ENCODE data around the gene CCDC107. TPM values are rescaled to one million over a fixed set of nuclear protein-coding genes. Genes with fewer than 3 reads are reported as not detected.

The CCDC107 gene
- total and polyA plus RNA-seq, 2 experiments from 2014 or later: 6.9 to 18.4 TPM

GRCh38 chr9:35609001-35609819, 48.9 kb upstream of the CCDC107 start (continued):
- TF ChIP-seq REST (IDR thresholded peaks at IDR 0.05; ENCODE audit: unreplicated experiment) (no peak), ETS1 (IDR thresholded peaks at IDR 0.05) (no peak), CTCF (conservative IDR thresholded peaks at IDR 0.05; ENCODE audit: low read depth in 2 of 2) (no peak), EZH2 (IDR thresholded peaks at IDR 0.05; ENCODE audit: low read depth, unreplicated experiment) (no peak), CREB1 (CRISPR knock-in tag; IDR thresholded peaks at IDR 0.05; ENCODE audit: low read depth) (no peak), ZNF331 (CRISPR knock-in tag; IDR thresholded peaks at IDR 0.05; ENCODE audit: low read depth) (no peak), EZH2phosphoT487 (IDR thresholded peaks at IDR 0.05; ENCODE audit: unreplicated experiment) (no peak), JUNB (IDR thresholded peaks at IDR 0.05; ENCODE audit: unreplicated experiment) (no peak), STAT1 (IDR thresholded peaks at IDR 0.05; ENCODE audit: unreplicated experiment) (no peak), ZNF114 (CRISPR knock-in tag; IDR thresholded peaks at IDR 0.05) (no peak)

DNA sequence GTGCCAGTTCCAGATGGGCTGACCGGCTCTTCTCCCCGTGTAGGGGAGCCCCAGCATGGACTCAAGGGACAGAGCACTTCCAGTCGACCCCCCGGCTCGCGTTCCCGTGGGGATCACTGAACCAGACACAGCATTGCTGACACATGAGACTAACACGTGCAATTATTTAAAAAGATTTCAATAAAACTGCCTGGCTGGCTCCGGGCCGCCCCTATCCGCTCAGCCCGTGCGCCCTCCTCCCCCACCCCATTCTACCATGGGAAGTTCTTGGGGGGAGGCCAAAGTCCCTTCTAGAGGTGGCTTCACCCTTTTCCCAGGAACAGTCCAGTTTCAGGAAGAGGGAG, 48.3 kb upstream of the CCDC107 start:
- TF ChIP-seq ZNF114 (CRISPR knock-in tag; IDR thresholded peaks at IDR 0.05): no peak
- no peak for TF ChIP-seq EZH2 (IDR thresholded peaks at IDR 0.05; ENCODE audit: low read depth, unreplicated experiment)
- TF ChIP-seq REST (IDR thresholded peaks at IDR 0.05; ENCODE audit: unreplicated experiment): no peak
- TF ChIP-seq NANOG (IDR thresholded peaks at IDR 0.05; ENCODE audit: borderline replicate concordance): no peak
- TF ChIP-seq ZNF331 (CRISPR knock-in tag; IDR thresholded peaks at IDR 0.05; ENCODE audit: low read depth): no peak
- TF ChIP-seq EZH2phosphoT487 (IDR thresholded peaks at IDR 0.05; ENCODE audit: unreplicated experiment): no peak
- H3K9me3 Mint-ChIP-seq: no peaks in the 10 kb centered on the region
- Histone ChIP-seq H3K9me2 (ENCODE audit: insufficient read depth) (no peaks in the 10 kb centered on the region), H3K4me1 (ENCODE audit: insufficient read depth) (peaks cover 6% of the 10 kb centered on the region), H3F3A (replicated peaks; ENCODE audit: low read depth) (peaks cover 1% of the 10 kb centered on the region; the same call in 1 of the 2 replicates), H3K27me3 (ENCODE audit: insufficient read depth) (no peaks in the 10 kb centered on the region), H3K79me2 (replicated peaks; ENCODE audit: insufficient read depth) (peaks cover 4% of the 10 kb centered on the region; the same call in 1 of the 2 replicates), H2AFZ (no peak overlapping the region), H3K4me2 (no peak overlapping the region), H3K4me3 (no peak overlapping the region), H3K36me3 (ENCODE audit: insufficient read depth) (no peaks in the 10 kb centered on the region), H3K27ac (ENCODE audit: low read depth) (no peak overlapping the region), H4K20me1 (replicated peaks; ENCODE audit: insufficient read depth) (no peaks in the 10 kb centered on the region; the same call in none of the 2 replicates)
- no peak for DNase-seq (ENCODE audit: low spot score)
- no peaks in the 10 kb centered on the region; the same call in 2 of the 3 replicates for H3K4me1 Mint-ChIP-seq
- no peak for ATAC-seq
- peaks cover under 1% of the 10 kb centered on the region for H3K27me3 Mint-ChIP-seq (ENCODE audit: insufficient read depth, low read depth, poor library complexity)
- H3K4me3 Mint-ChIP-seq: no peak overlapping the region
- peaks cover 10% of the 10 kb centered on the region for H3K36me3 Mint-ChIP-seq (ENCODE audit: low read depth)
- H3K27ac Mint-ChIP-seq: no peak overlapping the region
